Breast epithelium (tissue), 4 donors: ENCODE data around the gene ZFHX3. TPM values are rescaled to one million over a fixed set of nuclear protein-coding genes. Genes with fewer than 3 reads are reported as not detected.

ENCODE experiments used
- DNase-seq, 2 donors: peaks; one replicate each; pipeline ENCODE4 v3.0.0-alpha.2; 2019; ENCODE audit warnings: low spot score in 2 of 2
- H3K27ac ChIP-seq, 2 donors: fragments of 200-600 bp; sonication (generic) in 1 of 2; one replicate each; pipeline ENCODE4 v1.5.1; 2016 to 2019; ENCODE audit warnings: mild to moderate bottlenecking in 1 of 2
- H3K27me3 ChIP-seq, 2 donors: fragments of 200-600 bp; sonication (generic) in 1 of 2; one replicate each; pipeline versions ENCODE4 v1.5.1 to v1.6.0; 2017 to 2019; ENCODE audit warnings: control low read depth in 1 of 2, mild to moderate bottlenecking in 1 of 2
- H3K36me3 ChIP-seq: fragments of 200-600 bp; one replicate; pipeline ENCODE4 v1.5.1; 2019
- H3K4me1 ChIP-seq, 2 donors: fragments of 200-600 bp; sonication (generic); one replicate each; pipeline ENCODE4 v1.5.1; 2016 to 2019; ENCODE audit warnings: control low read depth in 1 of 2
- H3K4me3 ChIP-seq, 3 donors: fragments of 200-600 bp; sonication (generic); 1 replicate in 2 of 3; 2 replicates in 1 of 3; pipeline ENCODE4 v1.5.1; 2016 to 2019; ENCODE audit warnings: mild to moderate bottlenecking in 3 of 3, moderate library complexity in 2 of 3
- H3K9me3 ChIP-seq, 2 donors: fragments of 200-600 bp; sonication (generic) in 1 of 2; one replicate each; pipeline ENCODE4 v1.5.1; 2016 to 2019; ENCODE audit warnings: control low read depth in 1 of 2
- CTCF ChIP-seq, 3 donors: fragments of 450-650 bp; IDR thresholded peaks; one replicate each; pipeline ENCODE4 v1.5.1; 2016 to 2017; ENCODE audit warnings: antibody characterized with exemption in 3 of 3, mild to moderate bottlenecking in 3 of 3, moderate library complexity in 3 of 3
- POLR2A ChIP-seq: fragments of 450-650 bp; IDR thresholded peaks from one replicate; pipeline ENCODE4 v1.6.1; 2016; ENCODE audit warnings: antibody characterized with exemption, mild to moderate bottlenecking, moderate library complexity
- POLR2AphosphoS5 ChIP-seq, 3 donors: sonication (generic); formaldehyde crosslinking; IDR thresholded peaks; one replicate each; pipeline ENCODE4 v1.6.1; 2017; ENCODE audit warnings: antibody characterized with exemption in 3 of 3
- intact Hi-C: fragments of 100-400 bp; cut with DNase I; formaldehyde crosslinking; loops from one replicate; pipeline ENCODE4 v1.15.1; 2023; ENCODE audit warnings: low total_unique reads
- total RNA-seq, 3 donors: library from RNA; depleted of rRNA; stranded (reverse); fragments of >200 nt; gene quantifications; one replicate each; pipeline ENCODE4 v1.1.0, GENCODE V29; 2016

Gene ZFHX3
- total RNA-seq, 3 donors from 2014 or later: 10.8 to 36.0 (median 11.8) TPM

- Histone ChIP-seq H3K4me3 (no peak overlapping the region), H3K36me3 (no peaks in the 10 kb centered on the region), H3K4me1 (no peaks in the 10 kb centered on the region), H3K27me3 (no peaks in the 10 kb centered on the region), H3K27ac (no peak overlapping the region), H3K9me3 (no peaks in the 10 kb centered on the region)
- intact Hi-C loops: no loop called here
- no peak for DNase-seq
- TF ChIP-seq POLR2A: no peak
- no peak for TF ChIP-seq POLR2AphosphoS5 (IDR thresholded peaks at IDR 0.05)
- TF ChIP-seq CTCF (IDR thresholded peaks at IDR 0.05): no peak
Observed at GRCh38 chr16:72789921-72790320, 258.0 kb downstream of the ZFHX3 start.

- no peak for DNase-seq
- H3K36me3 ChIP-seq: no peaks in the 10 kb centered on the region
- H3K27ac ChIP-seq: no peak overlapping the region
- no peaks in the 10 kb centered on the region for H3K27me3 ChIP-seq
- no peak for TF ChIP-seq POLR2A
- TF ChIP-seq POLR2AphosphoS5 (IDR thresholded peaks at IDR 0.05): no peak
- no peak for TF ChIP-seq CTCF (IDR thresholded peaks at IDR 0.05)
- no peaks in the 10 kb centered on the region for H3K4me1 ChIP-seq
- H3K4me3 ChIP-seq: no peak overlapping the region
- H3K9me3 ChIP-seq: no peaks in the 10 kb centered on the region
- intact Hi-C loops: no loop called here
Observed at GRCh38 chr16:72789465-72789864, 258.5 kb downstream of the ZFHX3 start.

GRCh38 chr16:72788269-72788809, 259.6 kb downstream of the ZFHX3 start:
- Histone ChIP-seq H3K27ac (peak overlapping the region; percentile 80 to 90), H3K36me3 (no peaks in the 10 kb centered on the region)

GRCh38 chr16:72787514-72788268, 260.2 kb downstream of the ZFHX3 start:
- TF ChIP-seq CTCF (IDR thresholded peaks at IDR 0.05) (no peak), POLR2AphosphoS5 (IDR thresholded peaks at IDR 0.05) (peak; percentile 31 to 78 (median 66)), POLR2A (no peak)
- Histone ChIP-seq H3K4me3 (peak overlapping the region; percentile 44 to 75 (median 51)), H3K36me3 (no peaks in the 10 kb centered on the region), H3K27me3 (no peaks in the 10 kb centered on the region), H3K9me3 (no peaks in the 10 kb centered on the region), H3K4me1 (no peaks in the 10 kb centered on the region), H3K27ac (peak overlapping the region; percentile 80 to 90)
- intact Hi-C loops: no loop called here
- peak; percentile 55 to 62 for DNase-seq

More at GRCh38 chr16:72788269-72788809, 259.6 kb downstream of the ZFHX3 start:
- no peaks in the 10 kb centered on the region for H3K9me3 ChIP-seq
- no peaks in the 10 kb centered on the region for H3K4me1 ChIP-seq
- no peak for DNase-seq
- TF ChIP-seq POLR2AphosphoS5 (IDR thresholded peaks at IDR 0.05) (no peak), POLR2A (no peak), CTCF (IDR thresholded peaks at IDR 0.05) (no peak)
- intact Hi-C loops: no loop called here
- H3K27me3 ChIP-seq: no peaks in the 10 kb centered on the region
- H3K4me3 ChIP-seq: peak overlapping the region; percentile 44 to 75 (median 51)

GRCh38 chr16:72787130-72787513, 260.8 kb downstream of the ZFHX3 start:
- TF ChIP-seq CTCF (IDR thresholded peaks at IDR 0.05): no peak
- TF ChIP-seq POLR2A: no peak
- TF ChIP-seq POLR2AphosphoS5 (IDR thresholded peaks at IDR 0.05): no peak
- H3K27me3 ChIP-seq: no peaks in the 10 kb centered on the region
- no peak for DNase-seq
- H3K36me3 ChIP-seq: no peaks in the 10 kb centered on the region
- H3K4me3 ChIP-seq: peak overlapping the region; percentile 44 to 75 (median 51)
- H3K9me3 ChIP-seq: no peaks in the 10 kb centered on the region
- peak overlapping the region; percentile 80 to 90 for H3K27ac ChIP-seq
- H3K4me1 ChIP-seq: no peaks in the 10 kb centered on the region
- intact Hi-C loops: no loop called here
